Coronary artery (tissue), 2 donors: ENCODE measurements around the gene ANKRD29.

Experiments
- DNase-seq: peaks from one replicate; pipeline ENCODE4 v3.0.0-alpha.2; 2017; ENCODE audit warnings: low spot score
- H3K27ac ChIP-seq, 2 donors: fragments of 200-600 bp; sonication (generic); one replicate each; pipeline ENCODE4 v1.5.1; 2016 to 2019
- H3K4me3 ChIP-seq: fragments of 200-600 bp; sonication (generic); 2 replicates; pipeline ENCODE4 v1.5.1; 2016; ENCODE audit warnings: mild to moderate bottlenecking, moderate library complexity
- CTCF ChIP-seq: fragments of 200-600 bp; sonication (generic); IDR thresholded peaks from one replicate; pipeline ENCODE4 v1.5.1; 2019; ENCODE audit warnings: antibody characterized with exemption

ANKRD29 gene

GRCh38 chr18:23627970-23628369 lies 34.7 kb downstream of the ANKRD29 start:
- H3K27ac ChIP-seq: no peak overlapping the region
- H3K4me3 ChIP-seq: no peak overlapping the region
- DNase-seq: no peak
- TF ChIP-seq CTCF: no peak

GRCh38 chr18:23627321-23627720 lies 35.4 kb downstream of the ANKRD29 start:
- no peak for TF ChIP-seq CTCF
- DNase-seq: no peak
- Histone ChIP-seq H3K27ac (no peak overlapping the region), H3K4me3 (no peak overlapping the region)

GRCh38 chr18:23626451-23627279 lies 36.0 kb downstream of the ANKRD29 start:
- no peak for DNase-seq
- no peak overlapping the region for H3K27ac ChIP-seq
- H3K4me3 ChIP-seq: no peak overlapping the region
- TF ChIP-seq CTCF: no peak

GRCh38 chr18:23623040-23623439 lies 39.7 kb downstream of the ANKRD29 start:
- TF ChIP-seq CTCF: no peak
- no peak overlapping the region for H3K27ac ChIP-seq
- H3K4me3 ChIP-seq: no peak overlapping the region
- DNase-seq: no peak

- H3K4me3 ChIP-seq: peak overlapping the region; percentile 74
- DNase-seq: no peak
- no peak for TF ChIP-seq CTCF
- no peak overlapping the region for H3K27ac ChIP-seq
Observed at GRCh38 chr18:23619388-23619881, 43.3 kb downstream of the ANKRD29 start.

- no peak for TF ChIP-seq CTCF
- Histone ChIP-seq H3K27ac (no peak overlapping the region), H3K4me3 (peak overlapping the region; percentile 74)
- DNase-seq: no peak
Observed at GRCh38 chr18:23618862-23619387, 43.8 kb downstream of the ANKRD29 start.
